ENCODE results near the gene MED16. TPM values are rescaled to one million over a fixed set of nuclear protein-coding genes. Genes with fewer than 3 reads are reported as not detected.
A peak's percentile ranks its signal among the peaks of the same experiment; 100 is the strongest.
"Not testable (repeated sequence)": the region's sequence is repeated elsewhere in the genome, so short reads cannot be mapped to it uniquely, and the experiment has no call there.

MED16 gene
- polyA plus RNA-seq, 2 donors: 33.0 to 46.2 TPM

DNA sequence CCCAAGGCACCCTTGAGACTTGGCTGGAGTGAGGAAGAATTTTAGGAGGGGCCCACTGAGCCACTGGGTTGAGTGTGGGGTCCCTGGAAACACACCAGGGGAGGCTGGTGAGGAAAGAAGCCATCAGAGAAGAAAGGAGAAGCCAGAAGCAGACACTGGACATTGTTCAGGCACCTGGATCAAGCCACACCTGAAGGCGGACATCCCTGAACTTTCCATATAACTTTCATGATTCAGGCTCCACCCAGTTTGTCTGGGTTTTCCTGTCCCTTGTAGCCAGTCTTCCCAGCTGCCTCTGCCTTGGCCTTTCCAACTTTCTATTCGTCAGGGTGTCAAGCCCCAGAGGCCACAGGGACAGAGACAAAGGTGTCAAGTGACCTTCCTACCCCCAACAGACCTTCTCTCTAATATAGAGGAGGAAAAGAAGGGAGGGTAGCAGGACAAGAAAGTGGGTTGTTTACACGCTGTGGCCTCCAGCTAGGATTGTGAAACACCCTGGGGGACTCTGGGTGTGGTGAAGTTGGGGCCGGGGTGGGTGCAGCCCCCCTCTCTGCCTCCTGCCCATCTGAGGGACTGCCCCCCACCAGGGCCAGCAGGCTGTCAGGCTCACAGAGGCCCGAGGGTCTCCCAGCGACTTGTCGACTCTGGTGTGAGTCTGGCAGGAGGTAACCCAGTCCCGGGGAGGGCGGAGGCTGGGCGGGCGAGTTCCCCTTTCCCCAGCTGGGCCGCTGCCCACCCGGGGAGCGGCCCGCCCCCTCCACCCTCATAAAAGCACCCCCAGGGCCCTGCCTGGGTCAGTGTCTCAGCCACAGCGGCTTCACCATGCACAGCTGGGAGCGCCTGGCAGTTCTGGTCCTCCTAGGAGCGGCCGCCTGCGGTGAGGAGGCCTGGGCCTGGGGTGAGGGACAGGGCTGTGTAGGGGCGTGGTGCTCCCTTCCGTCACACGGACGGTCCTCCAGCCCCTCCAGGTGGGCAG lies 33.8 kb downstream of the MED16 start, which contains the start of gene CFD:
TSS of gene CFD (plus strand) at position 797 of the 976 bp plus-strand sequence. CDS start at position 823, 26 bp downstream.
- no peaks in the 10 kb centered on the region for H3K36me3 ChIP-seq (ENCODE audit: control insufficient read depth in 2 of 2, insufficient read depth in 2 of 2, low read length in 1 of 2)
- H3K27ac ChIP-seq (ENCODE audit: low read depth in 2 of 2, low read length in 1 of 2): peak within 1 kb of the TSS; percentile 43 to 72
- peak within 1 kb of the TSS; percentile 42 to 51 for H3K4me3 ChIP-seq (ENCODE audit: low read depth in 1 of 2, low read length in 2 of 2)
- 38 to 39% methylated on average over 23 to 24 of the region's 24 CpGs for WGBS, 2 donors
- H3K9me3 ChIP-seq (ENCODE audit: control insufficient read depth in 2 of 2, insufficient read depth in 1 of 2, low read depth in 1 of 2, low read length in 1 of 2): no peaks in the 10 kb centered on the region
- no peaks in the 10 kb centered on the region for H3K27me3 ChIP-seq (ENCODE audit: control insufficient read depth in 1 of 2, insufficient read depth in 2 of 2, low read length in 2 of 2)
- H3K4me1 ChIP-seq (ENCODE audit: control insufficient read depth in 2 of 2, insufficient read depth in 2 of 2, low read length in 1 of 2): peaks cover 0 to 8% of the 10 kb centered on the region in 2 donors

DNA sequence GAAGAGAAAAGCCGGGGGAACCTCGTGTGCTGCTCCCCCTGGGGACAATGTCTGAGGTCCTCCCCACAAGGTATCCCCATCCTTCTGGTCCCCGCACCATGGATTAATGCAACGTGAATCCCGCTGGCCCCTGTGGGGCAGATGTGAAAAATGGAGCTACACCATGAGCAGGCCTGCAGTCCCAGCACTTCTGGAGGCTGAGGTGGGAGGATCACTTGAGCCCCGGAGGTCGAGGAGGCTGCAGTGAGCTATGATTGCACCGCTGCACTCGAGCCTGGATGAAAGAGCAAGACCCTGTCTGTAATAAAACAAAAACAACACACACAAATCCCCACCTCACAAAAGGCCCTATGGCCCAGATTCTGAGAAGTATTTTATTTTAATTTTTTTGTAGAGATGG lies 34.7 kb downstream of the MED16 start:
- H3K36me3 ChIP-seq (ENCODE audit: control insufficient read depth in 2 of 2, insufficient read depth in 2 of 2, low read length in 1 of 2): no peaks in the 10 kb centered on the region
- WGBS, 2 donors: 76 to 83% methylated on average over 9 of the region's 9 CpGs
- no peaks in the 10 kb centered on the region for H3K9me3 ChIP-seq (ENCODE audit: control insufficient read depth in 2 of 2, insufficient read depth in 1 of 2, low read depth in 1 of 2, low read length in 1 of 2)
- H3K4me1 ChIP-seq (ENCODE audit: control insufficient read depth in 2 of 2, insufficient read depth in 2 of 2, low read length in 1 of 2): peaks cover 0 to 8% of the 10 kb centered on the region in 2 donors
- H3K4me3 ChIP-seq (ENCODE audit: low read depth in 1 of 2, low read length in 2 of 2): no peak overlapping the region
- no peak overlapping the region for H3K27ac ChIP-seq (ENCODE audit: low read depth in 2 of 2, low read length in 1 of 2)
- no peaks in the 10 kb centered on the region for H3K27me3 ChIP-seq (ENCODE audit: control insufficient read depth in 1 of 2, insufficient read depth in 2 of 2, low read length in 2 of 2)

DNA sequence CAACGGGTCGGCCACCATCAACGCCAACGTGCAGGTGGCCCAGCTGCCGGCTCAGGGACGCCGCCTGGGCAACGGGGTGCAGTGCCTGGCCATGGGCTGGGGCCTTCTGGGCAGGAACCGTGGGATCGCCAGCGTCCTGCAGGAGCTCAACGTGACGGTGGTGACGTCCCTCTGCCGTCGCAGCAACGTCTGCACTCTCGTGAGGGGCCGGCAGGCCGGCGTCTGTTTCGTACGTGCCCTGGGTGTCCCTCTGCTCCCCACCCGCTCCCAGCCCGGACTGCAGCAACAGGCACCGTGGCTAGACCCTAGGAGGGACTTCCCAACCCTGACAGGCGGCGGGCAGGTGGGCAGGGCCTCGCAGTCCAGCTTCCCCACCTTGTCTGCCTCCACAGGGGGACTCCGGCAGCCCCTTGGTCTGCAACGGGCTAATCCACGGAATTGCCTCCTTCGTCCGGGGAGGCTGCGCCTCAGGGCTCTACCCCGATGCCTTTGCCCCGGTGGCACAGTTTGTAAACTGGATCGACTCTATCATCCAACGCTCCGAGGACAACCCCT lies 37.3 kb downstream of the MED16 start:
- 73 to 74% methylated on average over 35 to 40 of the region's 40 CpGs for WGBS, 2 donors
- Histone ChIP-seq H3K36me3 (ENCODE audit: control insufficient read depth in 2 of 2, insufficient read depth in 2 of 2, low read length in 1 of 2) (no peaks in the 10 kb centered on the region), H3K27ac (ENCODE audit: low read depth in 2 of 2, low read length in 1 of 2) (no peak overlapping the region), H3K4me3 (ENCODE audit: low read depth in 1 of 2, low read length in 2 of 2) (no peak overlapping the region), H3K4me1 (ENCODE audit: control insufficient read depth in 2 of 2, insufficient read depth in 2 of 2, low read length in 1 of 2) (peaks cover 0 to 3% of the 10 kb centered on the region in 2 donors), H3K9me3 (ENCODE audit: control insufficient read depth in 2 of 2, insufficient read depth in 1 of 2, low read depth in 1 of 2, low read length in 1 of 2) (no peaks in the 10 kb centered on the region), H3K27me3 (ENCODE audit: control insufficient read depth in 1 of 2, insufficient read depth in 2 of 2, low read length in 2 of 2) (peaks cover 0 to 4% of the 10 kb centered on the region in 2 donors)

DNA sequence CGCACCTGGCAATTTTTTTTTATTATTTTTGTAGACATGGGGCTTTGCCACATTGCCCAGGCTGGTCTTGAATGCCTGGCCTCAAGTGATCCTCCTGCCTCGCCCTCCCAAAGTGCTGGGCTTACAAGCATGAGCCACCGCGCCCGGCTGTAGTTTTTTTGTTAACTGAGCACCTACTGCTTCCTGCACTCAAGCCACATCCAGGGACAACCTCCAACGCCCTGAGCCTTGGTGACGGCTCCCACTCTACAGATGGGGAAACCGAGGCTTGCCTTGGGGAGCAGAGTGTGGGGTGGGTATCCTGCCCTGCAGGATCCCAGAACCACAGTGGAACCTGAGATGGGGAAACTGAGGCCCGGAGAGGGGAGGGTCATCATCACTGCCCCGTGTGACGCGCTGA lies 37.8 kb downstream of the MED16 start:
- no peaks in the 10 kb centered on the region for H3K36me3 ChIP-seq (ENCODE audit: control insufficient read depth in 2 of 2, insufficient read depth in 2 of 2, low read length in 1 of 2)
- WGBS, 2 donors: 84 to 85% methylated on average over 12 of the region's 12 CpGs

DNA sequence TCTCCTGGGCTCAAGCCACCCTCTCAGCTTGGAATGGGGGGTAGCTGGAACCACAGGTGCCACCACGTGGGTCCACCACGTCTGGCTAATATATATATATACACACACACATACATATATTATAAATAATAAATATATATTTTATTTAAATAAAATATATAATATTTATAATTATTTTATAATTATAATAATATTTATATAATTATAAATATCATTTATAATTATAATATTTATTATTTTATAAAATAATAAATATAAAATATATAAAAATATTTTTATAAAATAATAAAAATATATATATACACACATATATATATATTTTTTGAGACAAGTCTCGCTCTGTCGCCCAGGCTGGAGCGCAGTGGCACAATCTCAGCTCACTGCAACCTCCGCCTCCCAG lies 38.4 kb downstream of the MED16 start:
- 71 to 73% methylated on average over 6 of the region's 6 CpGs for WGBS, 2 donors
- Histone ChIP-seq H3K27ac (ENCODE audit: low read depth in 2 of 2, low read length in 1 of 2) (no peak overlapping the region), H3K4me1 (ENCODE audit: control insufficient read depth in 2 of 2, insufficient read depth in 2 of 2, low read length in 1 of 2) (peaks cover 0 to 4% of the 10 kb centered on the region in 2 donors), H3K9me3 (ENCODE audit: control insufficient read depth in 2 of 2, insufficient read depth in 1 of 2, low read depth in 1 of 2, low read length in 1 of 2) (no peaks in the 10 kb centered on the region), H3K4me3 (ENCODE audit: low read depth in 1 of 2, low read length in 2 of 2) (no peak overlapping the region), H3K36me3 (ENCODE audit: control insufficient read depth in 2 of 2, insufficient read depth in 2 of 2, low read length in 1 of 2) (no peaks in the 10 kb centered on the region), H3K27me3 (ENCODE audit: control insufficient read depth in 1 of 2, insufficient read depth in 2 of 2, low read length in 2 of 2) (peaks cover 0 to 4% of the 10 kb centered on the region in 2 donors)

More for the DNA sequence above, 37.8 kb downstream of the MED16 start:
- Histone ChIP-seq H3K27me3 (ENCODE audit: control insufficient read depth in 1 of 2, insufficient read depth in 2 of 2, low read length in 2 of 2) (peaks cover 0 to 4% of the 10 kb centered on the region in 2 donors), H3K9me3 (ENCODE audit: control insufficient read depth in 2 of 2, insufficient read depth in 1 of 2, low read depth in 1 of 2, low read length in 1 of 2) (no peaks in the 10 kb centered on the region), H3K27ac (ENCODE audit: low read depth in 2 of 2, low read length in 1 of 2) (no peak overlapping the region), H3K4me3 (ENCODE audit: low read depth in 1 of 2, low read length in 2 of 2) (no peak overlapping the region), H3K4me1 (ENCODE audit: control insufficient read depth in 2 of 2, insufficient read depth in 2 of 2, low read length in 1 of 2) (peaks cover 0 to 4% of the 10 kb centered on the region in 2 donors)

DNA sequence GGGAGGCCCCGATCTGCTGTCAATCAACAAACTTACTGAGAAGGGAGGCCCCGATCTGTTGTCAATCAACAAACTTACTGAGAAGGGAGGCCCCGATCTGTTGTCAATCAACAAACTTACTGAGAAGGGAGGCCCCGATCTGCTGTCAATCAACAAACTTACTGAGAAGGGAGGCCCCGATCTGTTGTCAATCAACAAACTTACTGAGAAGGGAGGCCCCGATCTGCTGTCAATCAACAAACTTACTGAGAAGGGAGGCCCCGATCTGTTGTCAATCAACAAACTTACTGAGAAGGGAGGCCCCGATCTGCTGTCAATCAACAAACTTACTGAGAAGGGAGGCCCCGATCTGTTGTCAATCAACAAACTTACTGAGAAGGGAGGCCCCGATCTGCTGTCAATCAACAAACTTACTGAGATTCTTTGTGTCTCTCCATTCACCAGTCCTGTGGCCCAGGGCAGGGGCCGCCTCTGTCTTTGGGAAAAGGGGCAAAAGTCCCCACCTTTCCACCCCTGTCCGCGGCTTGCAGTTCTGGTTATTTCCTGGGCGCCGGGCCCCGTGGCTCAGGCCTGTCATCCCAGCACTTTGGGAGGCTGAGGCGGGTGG lies 39.3 kb downstream of the MED16 start:
- H3K27me3 ChIP-seq (ENCODE audit: control insufficient read depth in 1 of 2, insufficient read depth in 2 of 2, low read length in 2 of 2); H3K27ac ChIP-seq (ENCODE audit: low read depth in 2 of 2, low read length in 1 of 2); H3K4me1 ChIP-seq (ENCODE audit: control insufficient read depth in 2 of 2, insufficient read depth in 2 of 2, low read length in 1 of 2); H3K9me3 ChIP-seq (ENCODE audit: control insufficient read depth in 2 of 2, insufficient read depth in 1 of 2, low read depth in 1 of 2, low read length in 1 of 2); H3K36me3 ChIP-seq (ENCODE audit: control insufficient read depth in 2 of 2, insufficient read depth in 2 of 2, low read length in 1 of 2); H3K4me3 ChIP-seq (ENCODE audit: low read depth in 1 of 2, low read length in 2 of 2): not testable (repeated sequence)
- WGBS, 2 donors: 70 to 78% methylated on average over 10 to 13 of the region's 17 CpGs

DNA sequence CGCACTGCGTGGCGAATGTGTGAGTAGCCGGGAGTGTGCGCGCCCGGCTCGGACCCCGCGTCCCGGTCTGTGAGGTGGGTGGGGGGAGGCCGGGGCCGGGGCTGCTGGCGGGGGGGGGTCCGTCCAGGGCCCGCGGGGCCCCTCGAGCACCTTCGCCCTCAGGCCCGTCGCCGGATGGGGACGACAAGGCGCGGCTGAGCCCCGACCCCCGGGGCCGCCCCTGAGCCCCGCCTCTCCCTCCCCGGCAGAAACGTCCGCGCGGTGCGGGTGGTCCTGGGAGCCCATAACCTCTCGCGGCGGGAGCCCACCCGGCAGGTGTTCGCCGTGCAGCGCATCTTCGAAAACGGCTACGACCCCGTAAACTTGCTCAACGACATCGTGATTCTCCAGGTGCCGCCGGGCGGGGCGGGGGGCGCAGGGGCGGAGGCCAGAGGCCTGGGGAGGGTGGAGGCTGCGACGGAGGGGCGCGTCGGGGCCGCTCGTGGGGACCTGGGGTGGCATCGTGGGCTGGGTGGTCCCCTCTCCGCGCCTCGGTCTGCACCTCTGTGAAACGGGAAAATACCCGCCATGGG lies 39.9 kb downstream of the MED16 start:
- Histone ChIP-seq H3K27ac (ENCODE audit: low read depth in 2 of 2, low read length in 1 of 2) (no peak overlapping the region), H3K4me3 (ENCODE audit: low read depth in 1 of 2, low read length in 2 of 2) (no peak overlapping the region), H3K27me3 (ENCODE audit: control insufficient read depth in 1 of 2, insufficient read depth in 2 of 2, low read length in 2 of 2) (peaks cover 0 to 5% of the 10 kb centered on the region in 2 donors), H3K4me1 (ENCODE audit: control insufficient read depth in 2 of 2, insufficient read depth in 2 of 2, low read length in 1 of 2) (peaks cover 0 to 4% of the 10 kb centered on the region in 2 donors), H3K36me3 (ENCODE audit: control insufficient read depth in 2 of 2, insufficient read depth in 2 of 2, low read length in 1 of 2) (no peaks in the 10 kb centered on the region), H3K9me3 (ENCODE audit: control insufficient read depth in 2 of 2, insufficient read depth in 1 of 2, low read depth in 1 of 2, low read length in 1 of 2) (no peaks in the 10 kb centered on the region)
- 25 to 29% methylated on average over 56 to 67 of the region's 67 CpGs for WGBS, 2 donors

DNA sequence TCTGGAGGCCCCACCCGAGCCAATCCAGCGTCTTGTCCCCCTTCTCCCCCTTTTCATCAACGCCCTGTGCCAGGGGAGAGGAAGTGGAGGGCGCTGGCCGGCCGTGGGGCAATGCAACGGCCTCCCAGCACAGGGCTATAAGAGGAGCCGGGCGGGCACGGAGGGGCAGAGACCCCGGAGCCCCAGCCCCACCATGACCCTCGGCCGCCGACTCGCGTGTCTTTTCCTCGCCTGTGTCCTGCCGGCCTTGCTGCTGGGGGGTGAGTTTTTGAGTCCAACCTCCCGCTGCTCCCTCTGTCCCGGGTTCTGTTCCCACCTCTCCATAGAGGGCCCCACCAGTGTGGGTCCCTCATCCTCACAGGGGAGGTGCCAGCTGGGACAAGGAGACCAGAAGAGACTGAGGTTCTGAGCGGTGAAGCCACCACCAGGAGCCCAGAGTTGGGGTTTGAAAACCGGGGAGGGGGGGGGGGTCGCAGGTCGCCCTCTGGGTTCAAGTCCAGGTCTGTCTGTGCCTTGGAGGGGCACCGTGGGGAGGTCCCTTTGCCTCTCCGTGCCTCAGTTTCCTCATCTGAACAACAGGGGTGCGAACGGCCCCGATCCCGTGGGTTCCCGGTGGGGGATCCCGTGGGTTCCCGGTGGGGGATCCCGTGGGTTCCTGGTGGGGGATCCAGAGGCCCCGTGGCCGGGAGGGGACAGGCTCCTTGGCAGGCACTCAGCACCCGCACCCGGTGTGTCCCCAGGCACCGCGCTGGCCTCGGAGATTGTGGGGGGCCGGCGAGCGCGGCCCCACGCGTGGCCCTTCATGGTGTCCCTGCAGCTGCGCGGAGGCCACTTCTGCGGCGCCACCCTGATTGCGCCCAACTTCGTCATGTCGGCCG lies 40.6 kb downstream of the MED16 start, which contains the start of gene ELANE:
TSS of gene ELANE (plus strand) at position 168 of the 878 bp plus-strand sequence. CDS start at position 194, 26 bp downstream.
- Histone ChIP-seq H3K4me3 (ENCODE audit: low read depth in 1 of 2, low read length in 2 of 2) (no peak within 1 kb of the TSS), H3K27me3 (ENCODE audit: control insufficient read depth in 1 of 2, insufficient read depth in 2 of 2, low read length in 2 of 2) (peaks cover 0 to 10% of the 10 kb centered on the region in 2 donors), H3K4me1 (ENCODE audit: control insufficient read depth in 2 of 2, insufficient read depth in 2 of 2, low read length in 1 of 2) (peaks cover 0 to 6% of the 10 kb centered on the region in 2 donors), H3K27ac (ENCODE audit: low read depth in 2 of 2, low read length in 1 of 2) (peak within 1 kb of the TSS; percentile 53 to 73), H3K36me3 (ENCODE audit: control insufficient read depth in 2 of 2, insufficient read depth in 2 of 2, low read length in 1 of 2) (no peaks in the 10 kb centered on the region), H3K9me3 (ENCODE audit: control insufficient read depth in 2 of 2, insufficient read depth in 1 of 2, low read depth in 1 of 2, low read length in 1 of 2) (no peaks in the 10 kb centered on the region)
- 58 to 62% methylated on average over 50 to 55 of the region's 55 CpGs for WGBS, 2 donors

Measured in esophagus (tissue), 2 donors.